ENCODE data around the gene SVOPL.
"Not testable (repeated sequence)": the region's sequence is repeated elsewhere in the genome, so short reads cannot be mapped to it uniquely, and the experiment has no call there.

SVOPL gene

DNA sequence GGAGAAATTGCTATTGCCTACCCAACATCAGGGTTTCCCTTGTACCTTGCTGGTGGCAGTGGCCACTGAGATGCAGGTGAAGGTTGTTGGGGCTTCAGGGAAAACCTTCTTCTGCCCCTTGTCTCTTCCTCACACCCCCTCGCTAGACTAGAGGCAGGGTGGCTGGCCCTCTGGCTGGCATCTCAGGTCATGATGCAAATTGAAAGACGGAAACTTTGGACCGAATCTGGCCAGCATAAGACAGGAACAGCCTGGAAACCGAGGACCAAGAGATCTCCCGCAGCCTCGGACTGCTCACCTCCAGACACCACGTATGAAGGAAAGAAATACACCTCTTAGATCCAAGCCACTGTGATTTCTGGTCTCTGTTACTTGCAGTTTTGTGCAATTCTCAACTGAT, 2.9 kb downstream of the SVOPL start:
- no peak for DNase-seq

DNA sequence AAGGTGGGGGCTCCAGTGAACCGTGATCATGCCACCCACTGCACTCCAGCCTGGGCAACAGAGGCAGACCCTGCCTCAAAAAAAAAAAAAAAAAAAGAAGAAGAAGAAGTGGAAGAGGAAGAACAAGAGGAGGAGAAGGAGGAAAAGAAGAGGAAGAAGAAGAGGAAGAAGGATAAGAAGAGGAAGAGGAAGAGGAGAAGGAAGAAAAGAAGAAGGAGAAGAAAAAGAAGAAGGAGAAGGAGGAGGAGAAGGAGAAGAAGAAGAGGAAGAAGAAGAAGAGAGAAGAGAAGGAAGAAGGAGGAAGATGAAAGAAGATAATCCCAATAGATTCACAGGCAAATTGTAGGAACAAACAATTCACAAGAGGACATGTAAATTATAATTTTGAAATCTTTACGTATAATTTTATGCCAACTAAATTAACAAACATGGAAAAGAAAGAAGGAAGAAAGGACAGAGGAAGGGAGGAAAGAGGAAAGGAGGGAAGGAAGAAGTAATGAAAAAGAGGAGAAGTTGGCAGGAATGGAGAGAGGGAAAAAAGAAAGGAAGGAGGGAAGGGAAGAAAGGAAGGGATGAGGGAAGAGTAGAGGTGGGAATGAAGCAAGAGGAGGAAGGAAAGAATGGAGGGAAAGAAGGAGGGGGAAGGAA, 3.5 kb downstream of the SVOPL start:
- no peak for DNase-seq

DNA sequence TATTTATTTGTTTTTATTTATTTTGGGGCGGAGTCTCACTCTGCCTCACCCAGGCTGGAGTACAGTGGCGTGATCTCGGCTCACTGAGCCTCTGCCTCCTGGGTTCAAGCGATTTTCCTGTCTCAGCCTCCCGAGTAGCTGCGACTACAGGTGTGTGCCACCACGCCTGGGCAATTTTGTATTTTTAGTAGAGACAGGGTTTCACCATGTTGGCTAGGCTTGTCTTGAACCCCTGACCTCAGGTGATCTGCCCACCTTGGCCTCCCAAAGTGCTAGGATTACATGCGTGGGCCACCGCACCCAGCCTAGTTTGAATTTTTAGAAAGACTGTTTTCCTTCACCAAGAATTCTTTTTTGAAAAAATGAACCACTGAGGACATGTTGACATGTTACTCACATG, 5.4 kb downstream of the SVOPL start:
- DNase-seq, result not testable (repeated sequence)

DNA sequence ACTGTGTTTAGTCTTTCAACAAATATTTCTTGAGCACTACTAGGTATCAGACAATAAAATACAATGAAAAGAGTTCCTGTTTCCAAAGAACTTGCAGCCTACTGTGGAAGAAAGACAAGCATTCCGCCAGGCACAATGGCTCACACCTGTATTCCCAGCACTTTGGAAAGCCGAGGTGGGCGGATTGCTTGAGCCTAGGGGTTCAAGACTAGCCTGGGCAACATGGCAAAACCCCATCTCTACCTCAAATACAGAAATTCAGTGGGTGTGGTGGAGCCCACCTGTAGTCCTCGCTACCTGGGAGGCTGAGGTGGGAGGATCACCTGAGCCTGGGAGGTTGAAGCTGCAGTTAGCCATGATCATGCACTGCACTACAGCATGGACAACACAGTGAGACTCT, 6.1 kb downstream of the SVOPL start:
- DNase-seq, result no peak

DNA sequence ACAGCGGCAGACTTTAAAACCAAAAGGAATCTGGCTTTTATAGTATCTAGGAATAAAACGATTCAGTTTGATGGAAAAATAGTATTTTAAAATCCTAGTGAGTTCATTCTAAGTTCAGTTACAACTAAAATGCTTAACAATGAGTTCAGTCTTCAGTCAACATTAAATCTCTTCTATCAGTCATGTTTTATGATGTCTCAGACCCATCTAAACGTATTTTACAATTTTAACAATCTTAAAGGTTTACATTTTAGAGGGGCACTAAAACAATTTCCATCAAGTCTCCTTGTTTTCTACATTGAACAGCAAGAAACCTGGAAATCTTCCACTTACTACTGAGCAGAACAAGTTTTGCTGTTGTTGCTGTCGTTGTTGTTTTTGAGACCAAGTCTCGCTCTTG, 10.0 kb downstream of the SVOPL start:
- no peak for DNase-seq

DNA sequence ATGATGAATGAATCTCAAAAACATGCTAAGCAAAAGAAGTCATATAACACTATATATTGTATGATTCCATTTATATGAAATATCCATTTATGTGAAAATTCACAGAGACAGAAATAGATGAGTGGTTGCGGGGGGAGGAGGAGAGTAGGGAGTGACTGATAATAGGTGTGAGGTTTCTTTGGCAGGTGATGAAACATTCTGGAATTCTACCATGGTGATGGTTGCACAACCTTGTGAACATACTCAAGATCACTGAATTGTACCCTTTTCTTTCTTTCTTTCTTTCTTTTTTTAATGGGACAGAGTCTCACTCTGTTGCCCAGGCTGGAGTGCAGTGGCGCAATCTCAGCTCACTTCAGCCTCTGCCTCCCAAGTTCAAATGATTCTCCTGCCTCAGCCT, 10.7 kb downstream of the SVOPL start:
- DNase-seq, result no peak

DNA sequence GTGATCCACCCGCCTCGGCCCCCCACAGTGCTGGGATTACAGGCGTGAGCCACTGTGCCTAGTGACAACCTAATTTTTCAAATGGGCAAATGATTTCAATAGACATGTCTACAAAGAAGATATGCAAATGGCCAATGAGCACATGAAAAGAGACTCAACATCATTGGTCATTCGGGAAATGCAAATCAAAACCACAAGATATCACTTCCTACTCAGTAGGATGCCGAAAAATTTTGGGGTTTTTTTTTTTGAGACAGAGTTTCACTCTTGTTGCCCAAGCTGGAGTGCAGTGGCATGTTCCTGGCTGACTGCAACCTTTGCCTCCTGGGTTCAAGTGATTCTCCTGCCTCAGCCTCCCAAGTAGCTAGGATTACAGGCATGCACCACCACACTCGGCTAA, 13.1 kb downstream of the SVOPL start:
- not testable (repeated sequence) for DNase-seq

DNA sequence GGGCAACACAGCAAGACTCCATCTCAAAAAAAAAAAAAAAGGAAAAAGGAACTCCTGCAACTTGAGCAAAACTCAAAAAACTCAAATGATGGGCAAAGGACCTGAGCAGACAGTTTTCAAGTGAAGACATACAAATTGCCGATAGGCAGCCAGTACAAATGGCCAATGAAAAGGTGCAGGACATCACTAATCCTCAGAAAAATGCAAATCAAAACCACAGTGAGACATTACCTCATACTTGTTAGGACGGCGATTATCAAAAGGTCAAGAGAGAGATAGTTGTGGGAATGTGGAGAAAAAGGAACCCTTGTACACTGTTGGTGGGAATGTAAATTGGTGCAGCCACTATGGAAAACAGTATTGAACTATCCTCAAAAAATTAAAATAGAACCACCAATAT, 16.8 kb downstream of the SVOPL start:
- DNase-seq, result no peak

DNA sequence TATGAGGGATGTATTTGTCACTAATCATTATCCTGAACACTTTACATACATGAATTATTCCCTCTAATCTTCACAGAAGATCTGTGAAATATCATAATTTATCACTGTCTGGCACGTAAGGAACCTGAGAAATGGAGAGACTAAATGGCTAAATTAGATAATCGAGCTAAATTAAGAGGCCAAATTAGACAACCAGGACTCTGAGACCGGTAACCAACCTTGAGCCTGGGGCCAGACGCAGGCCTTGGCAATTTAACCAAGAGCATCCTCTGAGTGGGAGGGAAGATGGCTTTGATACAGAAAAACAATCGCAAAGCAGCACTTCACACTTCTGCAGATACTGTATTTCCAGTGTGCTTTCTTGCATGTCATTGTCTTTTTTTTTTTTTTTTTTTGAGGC, 21.4 kb downstream of the SVOPL start:
- no peak for DNase-seq

DNA sequence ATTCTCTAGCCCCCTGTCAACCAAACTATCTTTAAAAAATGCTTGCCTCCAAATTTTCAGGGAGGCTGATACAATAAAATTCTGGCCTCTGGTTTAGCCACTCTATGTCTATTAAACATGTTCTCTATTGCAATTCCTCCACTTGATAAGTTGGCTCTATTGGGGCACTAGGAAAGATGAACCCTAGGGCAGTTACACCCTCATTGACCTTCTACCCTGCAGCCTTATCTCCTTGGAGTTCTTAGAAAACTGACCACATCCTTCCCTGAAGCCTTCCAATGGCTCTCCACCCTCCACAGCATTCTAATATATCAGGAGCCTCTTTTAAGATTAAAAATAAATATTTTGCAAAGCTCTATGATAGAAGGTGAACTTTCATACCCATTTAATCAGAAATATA, 30.6 kb downstream of the SVOPL start:
- DNase-seq, result no peak

DNA sequence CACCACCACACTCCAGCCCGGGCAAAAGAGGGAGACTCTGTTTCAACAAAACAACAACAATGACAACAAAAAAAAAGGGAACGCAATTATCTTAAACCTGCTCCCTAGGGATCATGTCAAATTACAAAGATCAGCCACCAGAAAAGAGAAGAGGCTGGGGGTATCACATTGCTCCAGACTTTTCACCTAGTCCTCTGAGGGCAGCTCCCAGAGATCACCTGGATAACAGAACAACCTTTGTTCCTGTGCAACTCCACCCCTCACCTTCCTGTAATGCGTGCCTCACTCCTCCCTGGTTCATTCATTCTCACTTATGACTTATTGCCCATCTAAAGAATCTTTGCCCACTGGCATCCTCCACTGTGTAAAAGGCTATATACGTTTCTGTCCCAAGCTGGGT, 31.8 kb downstream of the SVOPL start:
- no peak for DNase-seq

DNA sequence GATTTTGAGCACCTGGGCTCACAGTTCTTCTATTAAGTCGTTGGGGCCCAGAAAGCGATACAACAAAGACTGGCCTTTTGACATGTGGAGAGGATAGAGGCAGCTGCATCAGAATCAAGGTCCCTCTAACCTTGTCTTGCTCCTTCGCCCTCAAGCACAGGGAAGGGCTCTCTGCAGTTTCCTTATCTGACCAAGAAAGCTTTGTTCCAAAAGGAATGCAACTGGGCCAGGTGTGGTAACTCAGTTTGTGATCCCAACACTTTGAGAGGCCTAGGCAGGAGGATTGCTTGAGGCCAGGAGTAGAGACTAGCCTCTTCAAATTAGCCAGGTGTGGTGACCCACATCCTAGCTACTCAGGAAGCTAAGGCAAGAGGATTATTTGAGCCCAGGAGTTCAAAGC, 32.2 kb downstream of the SVOPL start:
- DNase-seq, result no peak

DNA sequence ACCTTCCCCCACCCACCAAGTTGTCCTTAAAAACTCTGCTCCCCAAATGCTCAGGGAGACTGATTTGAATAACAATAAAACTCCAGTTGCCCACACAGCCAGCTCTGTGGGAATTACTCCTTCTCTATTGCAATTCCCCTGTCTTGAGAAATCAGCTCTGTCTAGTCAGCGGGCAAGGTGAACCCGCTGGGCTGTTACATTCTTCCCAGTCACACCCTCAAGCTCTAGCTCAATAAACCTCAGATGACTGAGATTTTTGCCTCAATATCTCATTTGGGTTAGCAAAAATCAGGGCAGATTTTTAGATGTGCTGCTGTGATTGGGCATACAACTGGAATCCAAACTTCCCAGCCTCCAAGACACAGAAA, 32.9 kb downstream of the SVOPL start:
- no peak for DNase-seq

DNA sequence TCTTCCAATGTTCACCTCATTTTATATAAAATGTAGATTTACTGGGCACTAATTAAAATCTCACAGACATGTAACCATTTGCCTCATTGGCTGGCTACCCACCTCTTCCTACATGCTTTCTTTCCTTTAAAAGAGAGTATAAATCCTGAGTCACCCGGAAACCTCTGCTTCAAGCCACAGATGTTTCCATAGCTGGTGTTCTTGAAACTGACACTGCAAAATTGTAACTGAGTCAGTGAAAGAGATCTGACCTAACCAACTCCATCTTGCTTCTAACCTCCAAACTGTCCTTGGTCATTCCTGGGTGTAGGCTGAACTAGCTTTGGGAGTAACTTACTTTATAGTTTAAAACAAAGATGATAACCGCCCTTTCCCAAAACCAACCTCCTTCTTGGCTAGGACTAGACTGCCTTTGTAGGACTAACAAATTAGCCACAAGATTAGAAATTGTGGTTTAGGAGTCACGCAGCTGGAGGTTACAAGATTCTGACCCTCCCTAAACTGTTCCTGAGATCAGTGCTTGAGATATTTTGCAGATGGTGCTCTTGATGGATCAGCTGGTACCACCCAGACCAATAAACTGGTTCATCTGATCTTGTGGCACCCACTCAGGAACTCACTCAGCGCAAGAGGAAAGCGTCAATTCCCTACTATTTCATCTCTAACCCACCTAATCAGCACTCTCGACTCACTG, 33.5 kb downstream of the SVOPL start:
- no peak for DNase-seq

DNA sequence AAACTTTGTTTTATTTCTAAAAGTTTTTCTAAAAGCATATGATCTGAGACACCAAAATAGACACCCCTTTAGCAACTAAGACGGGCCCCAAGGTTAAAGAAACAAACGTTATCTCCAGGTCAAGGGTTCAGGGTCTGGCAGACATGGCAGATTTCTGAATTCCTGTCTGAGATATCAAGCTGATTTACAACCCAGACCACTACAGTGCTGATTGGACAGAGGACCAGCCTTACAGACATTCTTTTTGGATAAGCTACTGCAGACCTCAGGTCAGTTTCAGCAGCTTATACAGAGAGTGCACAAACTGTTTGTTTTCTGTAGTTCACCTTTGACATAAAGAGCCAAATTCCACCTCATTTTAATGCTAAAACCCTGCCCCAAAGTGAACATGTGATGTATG, 34.8 kb downstream of the SVOPL start:
- no peak for DNase-seq

DNA sequence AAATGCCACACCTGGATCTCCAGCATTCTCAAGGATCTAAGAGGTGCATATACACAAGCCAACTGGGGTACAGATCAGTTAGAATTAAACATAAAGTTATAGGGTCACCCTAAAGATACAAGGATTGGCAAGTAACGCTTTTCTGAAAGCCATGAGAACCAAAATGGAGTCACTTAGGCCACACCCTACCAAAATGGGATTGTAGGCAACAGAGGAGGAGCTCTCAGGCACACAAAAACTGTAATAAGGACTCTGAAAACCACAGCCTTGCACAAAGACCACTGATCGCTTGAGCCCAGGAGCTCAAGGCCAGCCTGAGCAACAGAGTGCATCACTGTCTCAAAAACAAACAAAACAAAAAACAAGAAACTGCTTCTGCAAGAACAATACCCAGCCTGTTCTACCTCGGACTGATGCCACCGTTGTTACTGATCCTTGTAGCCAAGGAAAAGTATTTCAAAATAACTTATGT, 35.5 kb downstream of the SVOPL start:
- no peak for DNase-seq

DNA sequence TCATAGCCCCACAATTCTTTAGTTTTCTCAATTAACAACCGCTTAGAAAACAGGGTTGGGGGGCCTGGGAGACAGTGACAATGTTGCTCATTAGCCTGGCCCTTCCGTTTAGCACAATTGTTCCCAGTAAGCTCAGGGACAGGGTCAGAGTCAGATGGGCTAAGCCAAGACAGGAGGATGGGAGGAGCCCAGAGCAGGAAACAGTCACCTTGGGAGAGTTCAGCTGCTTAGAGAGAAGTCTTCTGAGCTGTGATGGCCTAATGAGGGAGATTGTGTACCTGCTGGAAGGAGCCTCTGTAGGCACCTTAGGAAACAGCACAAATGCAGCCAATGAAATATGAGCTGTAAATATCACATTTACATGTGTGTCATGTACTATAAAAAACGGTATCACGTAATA, 35.9 kb downstream of the SVOPL start:
- no peak for DNase-seq

DNA sequence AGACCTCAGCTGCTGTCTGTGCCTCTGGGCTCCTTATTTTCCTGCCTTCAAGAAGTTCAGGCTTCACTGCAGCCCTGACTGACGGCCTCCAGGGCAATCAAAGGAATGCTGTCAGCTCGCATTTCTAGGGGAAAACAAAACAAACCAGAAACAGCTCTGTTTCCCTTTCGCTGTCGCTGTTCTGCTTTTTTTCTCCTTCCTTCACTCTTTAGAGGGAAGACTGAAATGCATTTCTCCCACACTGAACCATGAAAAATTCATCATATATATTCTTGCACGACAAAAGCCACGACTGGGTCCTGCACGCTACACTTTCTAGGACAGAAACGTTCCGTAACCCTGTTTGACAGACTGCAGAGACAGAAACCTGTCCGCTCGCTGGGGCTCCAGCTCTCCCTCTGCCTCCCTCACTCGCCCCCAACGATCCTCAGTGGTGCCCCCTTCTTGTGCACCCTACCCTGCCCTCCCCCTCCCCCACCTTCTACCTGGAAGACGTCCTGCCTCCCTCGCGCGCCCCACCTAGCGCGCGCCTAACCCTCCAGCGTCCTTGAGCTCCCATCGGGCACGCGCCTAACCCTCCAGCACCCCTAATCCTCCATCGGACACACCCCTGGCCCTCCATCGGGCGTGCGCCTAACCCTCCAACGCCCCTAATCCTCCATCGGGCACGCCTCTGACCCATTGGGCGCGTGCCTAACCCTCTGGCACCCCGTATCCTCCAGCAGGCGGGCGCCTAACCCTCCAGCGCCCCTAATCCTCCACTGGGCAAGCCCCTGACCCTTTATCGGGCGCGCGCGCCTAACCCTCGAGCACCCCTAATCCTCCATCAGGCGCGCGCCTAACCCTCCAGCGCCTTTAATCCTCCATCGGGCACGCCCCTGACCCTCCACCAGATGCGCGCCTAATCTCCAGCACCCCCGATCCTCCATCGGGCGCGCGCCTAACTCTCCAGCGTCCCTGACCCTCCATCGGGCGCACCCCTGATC, 37.1 kb downstream of the SVOPL start:
- peak in 1 of 5 experiments; percentile 7 for DNase-seq

DNA sequence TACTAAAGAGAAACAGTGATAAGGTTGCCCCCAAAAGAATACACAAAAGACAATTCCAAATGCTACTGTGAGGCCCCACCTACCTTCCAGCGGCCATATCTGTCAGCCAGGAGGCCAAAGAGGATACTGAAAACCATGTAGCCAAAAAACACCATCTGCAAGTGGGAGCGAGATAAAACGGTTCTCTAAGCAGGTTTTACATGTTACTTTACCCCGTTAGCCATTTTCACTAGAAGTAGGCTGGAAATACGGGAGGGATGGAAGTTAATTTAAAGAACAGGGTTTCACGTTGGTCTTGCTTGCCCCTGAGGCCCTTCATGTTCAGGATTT, 38.2 kb downstream of the SVOPL start:
- no peak for DNase-seq

DNA sequence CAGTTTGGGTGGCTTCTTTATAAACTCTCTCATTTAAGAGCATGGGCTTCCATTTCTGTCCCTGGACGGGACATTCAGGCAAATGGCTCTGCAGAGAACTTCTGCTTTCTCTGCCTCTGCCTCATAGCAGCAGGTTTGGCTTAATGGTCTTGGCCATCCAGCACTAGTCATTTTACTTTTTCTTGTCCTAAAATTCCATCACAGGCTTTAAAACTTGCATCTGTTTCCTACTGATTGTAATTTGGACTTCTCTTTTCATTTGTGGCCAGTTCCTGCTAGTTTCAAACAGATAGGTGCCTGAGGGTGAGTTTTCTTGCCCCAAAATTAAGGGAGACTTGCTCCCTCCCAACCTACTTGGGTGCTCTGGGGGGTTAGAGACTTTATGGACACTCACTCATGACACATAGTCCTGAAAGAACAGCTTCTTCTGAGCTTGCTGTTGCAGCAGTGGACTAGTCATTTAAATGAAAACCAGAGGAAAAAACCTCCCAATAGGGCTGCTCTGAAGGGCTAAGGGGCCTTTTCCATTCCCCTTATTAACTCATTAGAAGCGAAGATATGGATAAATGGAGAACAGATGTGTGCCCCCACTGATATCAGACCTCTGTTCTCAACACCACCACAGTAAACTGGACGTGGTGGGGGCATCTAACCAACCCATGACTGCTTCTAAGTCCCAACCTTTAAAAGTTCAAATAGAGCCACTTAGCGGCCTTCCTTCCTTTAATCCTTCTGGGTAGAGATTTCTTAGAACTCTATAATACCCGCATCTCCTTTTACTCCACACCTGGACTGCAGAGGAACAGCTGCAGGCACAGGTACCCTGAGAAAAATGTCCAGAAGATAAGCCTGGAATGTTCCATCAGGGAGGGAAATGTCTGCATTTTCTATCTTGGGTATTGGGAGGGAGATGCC, 38.8 kb downstream of the SVOPL start:
- no peak for DNase-seq

DNA sequence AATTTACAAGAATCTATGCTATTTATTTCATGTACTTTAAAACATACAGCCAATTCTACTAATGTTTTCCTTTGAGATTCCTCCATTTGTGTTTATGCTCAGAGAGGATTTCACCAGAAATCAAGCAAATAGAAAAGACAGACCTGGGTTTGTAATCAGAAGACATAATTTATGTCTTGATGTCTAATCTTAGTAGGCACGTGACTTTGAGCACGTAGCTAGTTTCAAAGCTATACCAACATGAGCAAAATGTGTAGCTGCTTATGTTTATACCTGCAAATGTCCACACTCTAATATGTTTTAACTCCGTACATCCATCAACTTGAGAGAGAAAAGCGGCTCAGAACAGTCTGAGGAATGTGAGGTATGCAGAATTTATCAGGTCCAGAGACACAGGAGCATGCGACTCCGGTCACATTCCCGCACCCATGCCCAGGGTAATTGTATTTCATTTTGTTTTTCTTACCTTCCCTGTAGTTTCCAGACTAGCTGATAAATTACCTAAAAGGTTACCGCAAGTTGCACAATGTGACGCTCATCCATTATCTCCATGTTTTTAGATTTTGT, 40.0 kb downstream of the SVOPL start:
- no peak for DNase-seq

DNA sequence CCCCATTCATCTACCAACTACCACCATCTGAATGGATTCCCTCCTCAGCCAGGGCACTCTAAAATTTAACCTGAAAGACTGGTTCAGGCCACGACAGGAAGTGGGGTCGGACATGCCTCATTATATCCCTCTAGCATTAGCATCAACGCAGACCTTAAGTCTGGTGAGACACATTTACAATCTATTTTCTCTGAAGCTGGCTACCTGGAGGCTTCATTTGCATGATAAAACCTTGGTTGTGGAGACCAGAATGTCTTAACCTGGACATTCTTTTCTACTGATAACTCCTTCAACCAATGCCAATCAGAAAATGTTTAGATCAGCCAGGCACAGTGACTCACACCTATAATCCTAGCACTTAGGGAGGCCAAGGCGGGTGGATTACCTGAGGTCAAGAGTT, 42.3 kb downstream of the SVOPL start:
- no peak for DNase-seq

All from T-helper 2 cell (primary cell).